Colonic mucosa (tissue), 4 donors: ENCODE results near the gene GNAQ. TPM values are rescaled to one million over a fixed set of nuclear protein-coding genes. Genes with fewer than 3 reads are reported as not detected.

Source experiments
- DNase-seq: peaks from one replicate; pipeline ENCODE4 v3.0.0-alpha.2; 2020
- H3K27ac ChIP-seq: fragments of 200-600 bp; one replicate; pipeline ENCODE4 v1.8.0; 2021
- H3K27me3 ChIP-seq: fragments of 200-600 bp; one replicate; pipeline ENCODE4 v1.8.0; 2021
- H3K36me3 ChIP-seq: fragments of 200-600 bp; one replicate; pipeline ENCODE4 v1.8.0; 2021
- H3K4me1 ChIP-seq: fragments of 200-600 bp; one replicate; pipeline ENCODE4 v1.8.0; 2021; ENCODE audit warnings: mild to moderate bottlenecking
- H3K4me3 ChIP-seq: fragments of 200-600 bp; one replicate; pipeline ENCODE4 v1.8.0; 2021
- H3K9ac ChIP-seq, 2 donors: one replicate each; pipeline ENCODE4 v1.7.0; 2013; ENCODE audit warnings: control low read depth in 2 of 2, low read depth in 2 of 2, low read length in 2 of 2
- H3K9me3 ChIP-seq: fragments of 200-600 bp; one replicate; pipeline ENCODE4 v1.8.0; 2021
- intact Hi-C: fragments of 100-400 bp; cut with DNase I; formaldehyde crosslinking; loops from one replicate; pipeline ENCODE4 v1.14.1; 2022
- total RNA-seq, 2 donors: library from RNA; stranded (reverse); fragmentation: NEBNext Ultra II Directional in 1 of 2; extraction: Animal tissue kit (Norgen Biotek cat#: 25700) in 1 of 2; gene quantifications; one replicate each; pipeline ENCODE4 v1.2.1, GENCODE V29; 2021
- TF ChIP-seq, protein P1 (sequence below): fragments of 200-600 bp; IDR thresholded peaks from one replicate; pipeline ENCODE4 v1.8.0; 2022; ENCODE audit warnings: antibody characterized with exemption, mild to moderate bottlenecking
- donor health status: healthy.
- donor health status: DM: no; HTN: no; CAD: no.
- donor health status: DM: no; HTN: no; CAD: no.

GNAQ gene
- total RNA-seq, 2 donors from 2014 or later, result 75.6 to 105 TPM

DNA sequence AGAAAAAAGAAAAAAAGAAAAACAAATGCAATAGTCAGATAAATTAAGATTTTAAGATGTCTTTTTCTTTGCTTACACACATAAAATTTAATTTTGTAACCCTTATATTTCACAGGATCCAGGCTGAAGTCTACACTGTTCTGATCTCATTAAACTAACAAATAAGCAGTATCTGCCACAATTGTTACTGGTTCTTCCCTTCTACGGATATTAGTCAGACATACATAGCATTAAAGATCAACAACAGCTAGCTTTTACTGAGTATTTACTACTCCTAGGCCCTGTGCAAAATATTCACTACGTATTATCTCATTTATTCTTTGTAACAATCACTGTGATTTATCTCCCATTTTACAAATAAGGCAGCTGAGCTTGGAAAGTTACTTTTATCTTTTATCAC is 34.9 kb downstream of the GNAQ start:
- H3K9ac ChIP-seq, result no peak overlapping the region
- no peaks in the 10 kb centered on the region for H3K4me1 ChIP-seq
- TF ChIP-seq, protein P1, sequence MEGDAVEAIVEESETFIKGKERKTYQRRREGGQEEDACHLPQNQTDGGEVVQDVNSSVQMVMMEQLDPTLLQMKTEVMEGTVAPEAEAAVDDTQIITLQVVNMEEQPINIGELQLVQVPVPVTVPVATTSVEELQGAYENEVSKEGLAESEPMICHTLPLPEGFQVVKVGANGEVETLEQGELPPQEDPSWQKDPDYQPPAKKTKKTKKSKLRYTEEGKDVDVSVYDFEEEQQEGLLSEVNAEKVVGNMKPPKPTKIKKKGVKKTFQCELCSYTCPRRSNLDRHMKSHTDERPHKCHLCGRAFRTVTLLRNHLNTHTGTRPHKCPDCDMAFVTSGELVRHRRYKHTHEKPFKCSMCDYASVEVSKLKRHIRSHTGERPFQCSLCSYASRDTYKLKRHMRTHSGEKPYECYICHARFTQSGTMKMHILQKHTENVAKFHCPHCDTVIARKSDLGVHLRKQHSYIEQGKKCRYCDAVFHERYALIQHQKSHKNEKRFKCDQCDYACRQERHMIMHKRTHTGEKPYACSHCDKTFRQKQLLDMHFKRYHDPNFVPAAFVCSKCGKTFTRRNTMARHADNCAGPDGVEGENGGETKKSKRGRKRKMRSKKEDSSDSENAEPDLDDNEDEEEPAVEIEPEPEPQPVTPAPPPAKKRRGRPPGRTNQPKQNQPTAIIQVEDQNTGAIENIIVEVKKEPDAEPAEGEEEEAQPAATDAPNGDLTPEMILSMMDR, result no peak
- no peak overlapping the region for H3K4me3 ChIP-seq
- no peak for DNase-seq
- H3K27ac ChIP-seq, result no peak overlapping the region
- intact Hi-C loops, result no loop called here
- no peaks in the 10 kb centered on the region for H3K9me3 ChIP-seq
- H3K27me3 ChIP-seq, result no peaks in the 10 kb centered on the region
- no peaks in the 10 kb centered on the region for H3K36me3 ChIP-seq

DNA sequence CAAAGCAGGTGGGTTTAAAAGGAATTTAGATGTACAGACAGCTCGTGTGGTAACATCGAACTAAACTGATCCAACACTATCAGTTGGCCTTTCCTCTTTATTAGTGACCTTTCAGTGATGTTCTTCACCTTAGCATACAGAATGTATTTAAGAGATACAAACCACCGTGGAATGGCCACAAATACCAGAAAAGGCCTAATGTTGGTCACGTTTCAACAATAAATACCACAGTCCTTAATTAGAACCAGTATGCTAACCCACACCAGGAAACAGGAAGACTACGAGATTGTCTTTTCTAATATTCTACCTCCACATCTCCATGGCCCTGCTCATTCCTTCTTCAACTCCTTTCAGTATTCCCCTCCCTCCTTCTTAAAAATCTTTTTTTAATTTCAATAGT is 40.4 kb downstream of the GNAQ start:
- Histone ChIP-seq H3K4me3 (no peak overlapping the region), H3K9me3 (no peaks in the 10 kb centered on the region), H3K27ac (no peak overlapping the region), H3K4me1 (peaks cover 10% of the 10 kb centered on the region), H3K27me3 (no peaks in the 10 kb centered on the region), H3K36me3 (no peaks in the 10 kb centered on the region), H3K9ac (no peak overlapping the region)
- no peak for DNase-seq
- TF ChIP-seq, protein P1, result no peak
- intact Hi-C loops, result no loop called here

DNA sequence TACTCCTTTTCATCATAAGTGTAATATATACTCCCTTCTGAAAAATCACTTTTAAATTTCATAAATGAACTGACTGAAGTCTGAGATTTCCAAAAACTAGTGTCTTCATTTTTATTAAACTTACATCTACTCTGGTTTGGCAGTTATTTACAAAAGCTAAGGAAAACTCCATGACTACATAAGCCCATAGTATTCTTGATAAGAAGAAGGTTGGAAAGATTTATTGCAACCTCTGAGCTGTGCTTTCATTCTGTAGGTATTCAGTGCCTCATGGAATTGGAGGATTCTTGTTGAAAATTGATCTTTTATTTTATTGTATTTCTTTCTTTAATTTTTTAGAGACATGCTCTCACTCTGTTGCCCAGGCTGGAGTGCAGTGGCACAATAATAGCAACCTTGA is 41.7 kb downstream of the GNAQ start:
- H3K9ac ChIP-seq, result no peak overlapping the region
- no peaks in the 10 kb centered on the region for H3K9me3 ChIP-seq
- H3K27me3 ChIP-seq, result no peaks in the 10 kb centered on the region
- DNase-seq, result no peak
- H3K36me3 ChIP-seq, result no peaks in the 10 kb centered on the region
- TF ChIP-seq, protein P1, result no peak
- no peak overlapping the region for H3K4me3 ChIP-seq
- intact Hi-C loops, result no loop called here
- no peak overlapping the region for H3K27ac ChIP-seq
- peaks cover 16% of the 10 kb centered on the region for H3K4me1 ChIP-seq

DNA sequence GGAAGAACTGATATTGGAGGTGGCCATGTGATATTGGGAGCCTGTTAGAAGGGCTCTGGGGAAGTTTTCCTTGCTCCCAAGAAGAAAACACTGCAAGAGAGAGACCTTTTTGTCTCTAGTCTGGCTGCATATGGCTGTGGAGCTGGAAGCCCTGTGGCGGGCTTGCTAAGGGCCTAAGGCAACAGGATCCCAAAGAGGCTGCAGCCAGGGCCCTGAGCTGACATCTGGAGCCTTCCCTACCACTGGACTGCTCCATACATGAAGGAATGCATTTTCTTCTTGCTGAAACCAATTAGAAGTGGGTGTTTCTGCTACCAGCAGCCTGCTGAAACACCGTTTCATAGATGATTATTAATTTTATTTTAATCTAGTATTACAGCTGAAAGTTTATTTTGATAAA is 42.2 kb downstream of the GNAQ start:
- H3K36me3 ChIP-seq, result no peaks in the 10 kb centered on the region
- intact Hi-C loops, result no loop called here
- H3K9me3 ChIP-seq, result no peaks in the 10 kb centered on the region
- no peak overlapping the region for H3K4me3 ChIP-seq
- TF ChIP-seq, protein P1, result no peak
- H3K9ac ChIP-seq, result no peak overlapping the region
- DNase-seq, result no peak
- H3K4me1 ChIP-seq, result peaks cover 16% of the 10 kb centered on the region
- no peak overlapping the region for H3K27ac ChIP-seq
- no peaks in the 10 kb centered on the region for H3K27me3 ChIP-seq

DNA sequence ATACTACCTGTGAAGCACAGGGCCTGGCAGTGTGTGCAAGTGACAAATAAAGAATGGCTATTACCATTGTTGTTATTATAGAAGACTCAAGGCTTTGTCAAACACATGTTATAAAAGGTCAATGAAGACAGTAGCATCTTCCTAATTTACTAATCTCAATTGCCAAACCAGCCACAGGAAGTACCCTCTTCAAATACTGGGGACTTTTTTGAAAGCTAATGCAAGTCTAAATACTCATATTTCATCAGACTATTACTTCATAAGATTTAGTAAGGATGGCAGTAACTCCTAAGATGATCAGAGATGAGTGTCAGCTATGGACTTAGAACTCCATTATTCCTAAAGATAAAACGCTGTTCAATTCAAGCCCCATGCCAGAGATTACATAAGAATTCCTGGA is 43.0 kb downstream of the GNAQ start:
- intact Hi-C loops, result no loop called here
- H3K27ac ChIP-seq, result no peak overlapping the region
- H3K27me3 ChIP-seq, result no peaks in the 10 kb centered on the region
- H3K4me3 ChIP-seq, result no peak overlapping the region
- no peaks in the 10 kb centered on the region for H3K9me3 ChIP-seq
- DNase-seq, result no peak
- peaks cover 16% of the 10 kb centered on the region for H3K4me1 ChIP-seq
- H3K36me3 ChIP-seq, result no peaks in the 10 kb centered on the region
- TF ChIP-seq, protein P1, result no peak
- H3K9ac ChIP-seq, result no peak overlapping the region
